Lung (tissue), 12 donors: ENCODE results near the gene ZNF710. TPM values are rescaled to one million over a fixed set of nuclear protein-coding genes. Genes with fewer than 3 reads are reported as not detected.

ENCODE experiments used
- ATAC-seq: fragments of 200-7000 bp; cut with Tn5 transposase; one replicate; pipeline ENCODE4 v1.9.1; 2020; ENCODE audit warnings: moderate number of reproducible peaks; ENCODE audit not compliant: insufficient read depth, low FRiP score
- DNase-seq, 3 donors: peaks; one replicate each; pipeline ENCODE4 v3.0.0-alpha.2; 2013 to 2017
- H3K27ac ChIP-seq, 2 donors: one replicate each; pipeline ENCODE4 v1.5.1; 2013; ENCODE audit warnings: mild to moderate bottlenecking in 2 of 2, moderate library complexity in 2 of 2, control low read depth in 1 of 2, inconsistent platforms in 1 of 2, low read depth in 1 of 2, low read length in 1 of 2
- H3K27me3 ChIP-seq, 3 donors: one replicate each; pipeline ENCODE4 v1.5.1; 2013; ENCODE audit warnings: low read length in 2 of 3; ENCODE audit not compliant: control insufficient read depth in 3 of 3, insufficient read depth in 3 of 3
- H3K36me3 ChIP-seq, 4 donors: one replicate each; pipeline ENCODE4 v1.5.1; 2013; ENCODE audit warnings: low read length in 4 of 4, mild to moderate bottlenecking in 1 of 4, moderate library complexity in 1 of 4; ENCODE audit not compliant: control insufficient read depth in 4 of 4, insufficient read depth in 4 of 4
- H3K4me1 ChIP-seq, 5 donors: one replicate each; pipeline ENCODE4 v1.5.1; 2013; ENCODE audit warnings: low read length in 5 of 5, mild to moderate bottlenecking in 2 of 5, moderate library complexity in 1 of 5; ENCODE audit not compliant: control insufficient read depth in 5 of 5, insufficient read depth in 5 of 5
- H3K4me3 ChIP-seq: one replicate; pipeline ENCODE4 v1.5.1; 2013; ENCODE audit warnings: mild to moderate bottlenecking, control low read depth, moderate library complexity
- H3K9ac ChIP-seq, 2 donors: one replicate each; pipeline ENCODE4 v1.5.1; 2013; ENCODE audit warnings: low read length in 2 of 2, control low read depth in 1 of 2; ENCODE audit not compliant: insufficient read depth in 1 of 2
- H3K9me3 ChIP-seq, 4 donors: one replicate each; pipeline ENCODE4 v1.5.1; 2013; ENCODE audit warnings: low read length in 3 of 4, mild to moderate bottlenecking in 1 of 4, moderate library complexity in 1 of 4; ENCODE audit not compliant: control insufficient read depth in 4 of 4, insufficient read depth in 3 of 4
- CTCF ChIP-seq: IDR thresholded peaks from 2 replicates; pipeline ENCODE4 v1.5.1; 2012; ENCODE audit warnings: mild to moderate bottlenecking; ENCODE audit errors: control extremely low read depth, extremely low read depth
- WGBS, 2 donors: extraction: QIAGEN DNeasy Blood & Tissue Kit; methylation state at CpG; one replicate each; pipeline ENCODE4 v1.1.7; 2013; 5-methylcytosine and 5-hydroxymethylcytosine counted together
- polyA plus RNA-seq, 2 donors: library from polyadenylated mRNA; stranded (reverse); fragments of 200-250 nt; gene quantifications; one replicate each; pipeline ENCODE4 v1.2.1, GENCODE V29; 2013
- total RNA-seq, 2 donors: library from RNA; depleted of rRNA in 1 of 2; stranded (reverse); fragments of >200 nt in 1 of 2; gene quantifications; one replicate each; pipeline ENCODE4 v1.2.1, GENCODE V29; 2014 to 2021
- donor health status: control.
- donor health status: control.
- donor health status: Bipolar disorder and iron deficiency.
- donor health status: healthy.
- donor health status: DM: yes; HTN: yes; CAD: no.

ZNF710 gene
- total and polyA plus RNA-seq, 4 donors = 19.6 to 49.1 (median 38.6) TPM

DNA sequence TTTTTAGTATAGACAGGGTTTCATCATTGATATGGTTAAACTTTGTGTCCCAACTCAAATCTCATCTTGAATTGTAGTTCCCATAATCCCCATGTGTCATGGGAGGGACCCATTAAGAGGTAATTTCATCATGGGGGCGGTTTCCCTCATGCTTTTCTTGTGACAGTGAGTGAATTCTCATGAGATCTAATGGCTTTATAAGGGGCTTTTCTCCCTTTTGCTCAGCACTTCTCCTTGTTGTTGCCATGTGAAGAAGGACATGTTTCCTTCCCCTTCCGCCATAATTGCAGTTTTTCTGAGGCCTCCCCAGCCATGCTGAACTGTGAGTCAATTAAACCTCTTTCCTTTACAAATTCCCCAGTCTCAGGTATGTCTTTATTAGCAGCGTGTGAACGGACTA, 20.2 kb upstream of the ZNF710 start:
- H3K4me3 ChIP-seq = no peak overlapping the region
- no peaks in the 10 kb centered on the region for H3K27me3 ChIP-seq
- no peak overlapping the region for H3K9ac ChIP-seq
- no peaks in the 10 kb centered on the region for H3K36me3 ChIP-seq
- WGBS, 2 donors = 88% methylated on average over 4 of the region's 4 CpGs
- DNase-seq (no peak), ATAC-seq (no peak)
- TF ChIP-seq CTCF = no peak
- no peak overlapping the region for H3K27ac ChIP-seq
- H3K4me1 ChIP-seq = no peaks in the 10 kb centered on the region
- peaks cover 0 to 7% (median 5%) of the 10 kb centered on the region in 4 donors for H3K9me3 ChIP-seq

GRCh38 chr15:89982315-89983055, 18.6 kb upstream of the ZNF710 start:
- Histone ChIP-seq H3K9ac (no peak overlapping the region), H3K4me1 (no peaks in the 10 kb centered on the region), H3K9me3 (peaks cover 0 to 7% (median 5%) of the 10 kb centered on the region in 4 donors), H3K27me3 (no peaks in the 10 kb centered on the region), H3K36me3 (no peaks in the 10 kb centered on the region), H3K27ac (no peak overlapping the region), H3K4me3 (no peak overlapping the region)
- ATAC-seq (no peak), DNase-seq (no peak)
- 71 to 85% methylated on average over 7 of the region's 7 CpGs for WGBS, 2 donors
- TF ChIP-seq CTCF = no peak

DNA sequence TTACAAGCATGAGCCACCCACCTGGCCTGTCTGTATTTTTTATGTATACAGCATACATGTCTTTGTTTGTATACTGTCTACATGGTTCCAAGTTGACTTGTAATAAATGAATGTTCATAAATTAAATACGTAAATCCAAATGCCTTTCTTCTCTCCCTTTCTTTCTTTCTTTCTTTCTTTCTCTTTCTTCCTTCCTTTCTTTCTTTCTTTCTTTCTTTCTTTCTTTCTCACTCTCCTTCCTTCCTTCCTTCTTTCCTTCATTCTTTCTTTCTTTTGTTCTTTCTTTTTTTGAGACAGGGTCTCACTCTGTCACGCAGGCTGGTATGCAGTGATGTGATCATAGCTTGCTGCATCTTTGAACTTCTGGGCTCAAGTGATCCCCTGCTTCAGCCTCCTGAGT, 17.1 kb upstream of the ZNF710 start:
- H3K36me3 ChIP-seq = no peaks in the 10 kb centered on the region
- peaks cover 0 to 7% (median 5%) of the 10 kb centered on the region in 4 donors for H3K9me3 ChIP-seq
- H3K27me3 ChIP-seq = no peaks in the 10 kb centered on the region
- H3K4me1 ChIP-seq = no peaks in the 10 kb centered on the region
- no peak overlapping the region for H3K9ac ChIP-seq
- no peak overlapping the region for H3K4me3 ChIP-seq
- H3K27ac ChIP-seq = no peak overlapping the region
- 77 to 96% methylated on average over 2 of the region's 2 CpGs for WGBS, 2 donors
- no peak for TF ChIP-seq CTCF
- DNase-seq (no peak), ATAC-seq (no peak)
